HepG2 (cell line): Measurements from ENCODE around the gene EAF1. TPM values are rescaled to one million over a fixed set of nuclear protein-coding genes. Genes with fewer than 3 reads are reported as not detected.
"Not testable (repeated sequence)": the region's sequence is repeated elsewhere in the genome, so short reads cannot be mapped to it uniquely, and the experiment has no call there.

ENCODE experiments used
- ATAC-seq: fragments of 200-7000 bp; cut with Tn5 transposase; 3 replicates; pipeline ENCODE4 v1.9.1; 2020; ENCODE audit warnings: mild to moderate bottlenecking, moderate library complexity
- BruUV-seq: library from RNA; stranded (reverse); fragments of 400-500 nt; replicated peaks from 2 replicates; lab custom pipeline; 2021; lab: Mats Ljungman, UMichigan
- CTCF ChIA-PET: fragments of 300-600 bp; formaldehyde crosslinking; extraction: SDS; loops from one replicate; lab custom pipeline; 2021; ENCODE audit warnings: low total read pairs, inconsistent platforms, low intra/inter-chr PET ratio; lab: Yijun Ruan, JAX
- POLR2A ChIA-PET: fragments of 350-600 bp; sonication (Branson Sonifier 250); formaldehyde crosslinking; loops from one replicate; lab custom pipeline; 2020; ENCODE audit warnings: antibody characterized with exemption, inconsistent platforms; lab: Yijun Ruan, JAX
- DNase-seq: peaks from one replicate; pipeline ENCODE4 v3.0.0-alpha.2; 2015; ENCODE audit warnings: low spot score
- FAIRE-seq: peaks from 3 replicates; lab custom pipeline; 2011; peaks lifted over from hg19 to GRCh38; lab: Jason Lieb, UNC
- H2AFZ ChIP-seq: one replicate; pipeline ENCODE4 v1.6.1; 2011; ENCODE audit warnings: low read length, inconsistent platforms
- H3K27ac ChIP-seq: fragments of 300-600 bp; 3 replicates; pipeline ENCODE4 v1.8.0; 2011; ENCODE audit warnings: mixed run types, mild to moderate bottlenecking, mixed read lengths, low read length, inconsistent platforms; ENCODE audit not compliant: insufficient read depth; ENCODE audit errors: extremely low read length
- H3K27me3 ChIP-seq, 2 experiments: fragments of 200-600 bp in 1 of 2; 2 replicates in 1 of 2; 3 replicates in 1 of 2; pipeline versions ENCODE4 v1.6.0 to v1.8.0; 2011; ENCODE audit warnings: low read length in 2 of 2, mild to moderate bottlenecking in 2 of 2, moderate library complexity in 2 of 2, inconsistent platforms in 1 of 2; ENCODE audit not compliant: insufficient read depth in 2 of 2, control insufficient read depth in 1 of 2
- H3K36me3 ChIP-seq, 2 experiments: fragments of 200-600 bp in 1 of 2; replicated peaks in 1 of 2; 2 replicates in 1 of 2; 3 replicates in 1 of 2; pipeline versions ENCODE4 v1.5.1 to v1.8.0; 2011; ENCODE audit warnings: low read length in 2 of 2, inconsistent platforms in 1 of 2; ENCODE audit not compliant: insufficient read depth in 2 of 2, control insufficient read depth in 1 of 2
- H3K4me1 ChIP-seq: 2 replicates; pipeline ENCODE4 v1.5.1; 2012; ENCODE audit warnings: low read length, inconsistent platforms; ENCODE audit not compliant: insufficient read depth
- H3K4me2 ChIP-seq: 2 replicates; pipeline ENCODE4 v1.6.0; 2011; ENCODE audit warnings: low read depth, low read length, inconsistent platforms
- H3K4me3 ChIP-seq, 3 experiments: fragments of 200-600 bp in 1 of 3; sonication (generic), shearing (Covaris generic) in 1 of 3; replicated peaks in 1 of 3; 2 replicates each; pipeline ENCODE4 v1.5.1; 2011 to 2016; ENCODE audit warnings: low read length in 3 of 3, inconsistent platforms in 2 of 3, low read depth in 2 of 3, mild to moderate bottlenecking in 2 of 3, control low read depth in 1 of 3, mixed read lengths in 1 of 3; ENCODE audit not compliant: insufficient read depth in 1 of 3
- H3K79me2 ChIP-seq: one replicate; pipeline ENCODE4 v1.6.1; 2011; ENCODE audit warnings: low read length, inconsistent platforms; ENCODE audit not compliant: insufficient read depth
- H3K9ac ChIP-seq: 2 replicates; pipeline ENCODE4 v1.6.0; 2011; ENCODE audit warnings: mild to moderate bottlenecking, low read depth, low read length, inconsistent platforms; ENCODE audit not compliant: insufficient read depth
- H3K9me3 ChIP-seq: 2 replicates; pipeline ENCODE4 v1.5.1; 2012; ENCODE audit warnings: mild to moderate bottlenecking, low read length
- H4K20me1 ChIP-seq: 2 replicates; pipeline ENCODE4 v1.6.0; 2011; ENCODE audit warnings: inconsistent platforms, mild to moderate bottlenecking, low read length, moderate library complexity; ENCODE audit not compliant: insufficient read depth
- MED13 ChIP-seq: sonication (generic); formaldehyde crosslinking; IDR thresholded peaks from 2 replicates; pipeline ENCODE4 v1.5.0; 2020; ENCODE audit warnings: missing genetic modification reagents
- RFX3 ChIP-seq: IDR thresholded peaks from 2 replicates; pipeline ENCODE4 v1.6.1; 2016; ENCODE audit warnings: missing biosample characterization, missing genetic modification reagents
- WGBS: methylation state at CpG from one replicate; pipeline ENCODE4 v1.1.6; 2017; ENCODE audit warnings: low lambda C conversion rate; 5-methylcytosine and 5-hydroxymethylcytosine counted together
- in situ Hi-C: cut with HindIII; loops from 2 replicates; pipeline ENCODE4 v1.10.0; 2017; ENCODE audit warnings: low pct_unique_long_range_greater_than_20kb; ENCODE audit not compliant: extremely low pct_ligation_motif_present
- intact Hi-C: fragments of 100-400 bp; cut with micrococcal nuclease; formaldehyde crosslinking; loops from one replicate; pipeline ENCODE4 v1.10.0; 2022; ENCODE audit not compliant: unreplicated experiment
- polyA plus RNA-seq, 8 experiments: library from polyadenylated mRNA; depleted of rRNA in 3 of 8; stranded (reverse) in 7 of 8; unstranded in 1 of 8; fragments of >200 nt; fragmentation: Illumina TruSeq in 4 of 8; extraction: Trizol in 4 of 8; gene quantifications; 2 replicates each; pipeline versions ENCODE4 v1.2.1 to v1.2.3, GENCODE V29; 2011 to 2016; ENCODE audit warnings: low read depth in 4 of 8, missing spikeins in 1 of 8, mixed read lengths in 1 of 8; ENCODE audit not compliant: insufficient read depth in 1 of 8
- total RNA-seq, 5 experiments: library from RNA; depleted of rRNA; stranded (reverse); fragments of >200 nt; fragmentation: Illumina TruSeq; extraction: Trizol; gene quantifications; 2 replicates each; pipeline ENCODE4 v1.2.3, GENCODE V29; 2016; ENCODE audit warnings: low read depth in 1 of 5

EAF1 gene
- total and polyA plus RNA-seq, 2 of the 13 experiments (the other 11 are each of a cell fraction or from before 2014, with no cell fraction given) = 8.1 to 30.0 TPM

DNA sequence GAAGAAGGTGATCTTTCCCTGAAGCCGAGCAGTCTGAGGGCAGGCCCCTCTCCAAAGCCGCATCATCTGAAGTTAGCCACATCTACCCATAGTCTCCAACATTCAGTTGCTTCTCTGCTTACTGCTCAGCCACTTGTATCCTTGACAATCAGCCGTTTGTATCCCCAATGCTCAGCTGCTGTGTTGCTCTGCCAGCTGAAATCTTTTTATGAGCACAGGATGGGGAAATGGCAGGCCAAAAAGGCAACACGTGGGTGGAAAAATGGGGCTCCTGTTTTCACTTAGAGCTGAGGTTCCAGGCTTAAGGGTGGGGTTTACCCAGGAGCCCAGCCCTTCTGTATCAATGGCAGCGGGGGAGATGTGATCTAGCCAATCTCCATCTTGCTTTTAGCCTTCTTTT lies 36.4 kb upstream of the EAF1 start:
- no peak for DNase-seq
- FAIRE-seq = no peak
- Histone ChIP-seq H3K4me3 (no peak overlapping the region), H3K36me3 (no peaks in the 10 kb centered on the region), H3K27ac (no peak overlapping the region), H3K9ac (no peak overlapping the region), H4K20me1 (no peaks in the 10 kb centered on the region), H3K9me3 (no peaks in the 10 kb centered on the region; the same call in 1 of the 2 replicates), H3K4me2 (no peak overlapping the region), H3K4me1 (0 out of 2 replicates have a peak, but pooled peaks cover 5% of the 10 kb centered on the region), H3K79me2 (no peaks in the 10 kb centered on the region), H2AFZ (no peak overlapping the region), H3K27me3 (no peaks in the 10 kb centered on the region)
- intact Hi-C loops (no loop called here), in situ Hi-C loops (no loop called here)
- ChIA-PET CTCF (no interaction called here), POLR2A (no interaction called here)
- no TSS peak for BruUV-seq
- TF ChIP-seq RFX3 = no peak
- no peak for TF ChIP-seq MED13
- WGBS = 33% methylated on average over 3 of the region's 5 CpGs
- no peak for ATAC-seq

DNA sequence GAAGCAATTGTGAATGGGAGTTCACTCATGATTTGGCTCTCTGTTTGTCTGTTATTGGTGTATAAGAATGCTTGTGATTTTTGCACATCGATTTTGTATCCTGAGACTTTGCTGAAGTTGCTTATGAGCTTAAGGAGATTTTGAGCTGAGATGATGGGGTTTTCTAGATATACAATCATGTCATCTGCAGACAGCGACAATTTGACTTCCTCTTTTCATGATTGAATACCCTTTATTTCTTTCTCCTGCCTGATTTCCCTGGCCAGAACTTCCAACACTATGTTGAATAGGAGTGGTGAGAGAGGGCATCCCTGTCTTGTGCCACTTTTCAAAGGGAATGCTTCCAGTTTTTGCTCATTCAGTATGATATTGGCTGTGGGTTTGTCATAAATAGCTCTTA lies 34.1 kb upstream of the EAF1 start:
- ATAC-seq, H3K4me1 ChIP-seq, H3K9ac ChIP-seq, H3K27ac ChIP-seq, H3K9me3 ChIP-seq, BruUV-seq, H3K27me3 ChIP-seq, in situ Hi-C loops, POLR2A ChIA-PET, H4K20me1 ChIP-seq, H3K79me2 ChIP-seq, H3K4me2 ChIP-seq, intact Hi-C loops, DNase-seq, H3K36me3 ChIP-seq, CTCF ChIA-PET, H3K4me3 ChIP-seq, H2AFZ ChIP-seq, FAIRE-seq: not testable (repeated sequence)
- 33% methylated on average over 2 of the region's 2 CpGs for WGBS

DNA sequence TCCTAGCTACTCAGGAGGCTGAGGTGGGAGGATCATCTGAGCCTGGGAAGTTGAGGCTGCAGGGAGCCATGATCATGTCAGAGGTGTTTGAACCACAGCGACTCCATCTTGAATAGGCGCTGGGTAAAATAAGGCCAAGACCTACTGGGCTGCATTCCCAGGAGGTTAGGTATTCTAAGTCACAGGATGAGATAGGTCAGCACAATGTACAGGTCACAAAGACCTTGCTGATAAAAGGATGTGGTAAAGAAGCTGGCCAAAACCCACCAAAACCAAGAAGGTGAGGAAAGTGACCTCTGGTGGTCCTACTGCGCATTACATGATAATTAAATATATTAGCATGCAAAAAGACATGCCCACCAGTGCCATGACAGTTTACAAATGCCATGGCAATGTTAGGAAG lies 28.7 kb upstream of the EAF1 start:
- ATAC-seq, CTCF ChIA-PET, H3K4me1 ChIP-seq, H3K27ac ChIP-seq, in situ Hi-C loops, H3K4me2 ChIP-seq, H3K27me3 ChIP-seq, FAIRE-seq, H4K20me1 ChIP-seq, H3K9me3 ChIP-seq, DNase-seq, H2AFZ ChIP-seq, H3K79me2 ChIP-seq, H3K36me3 ChIP-seq, BruUV-seq, H3K9ac ChIP-seq, POLR2A ChIA-PET, intact Hi-C loops, H3K4me3 ChIP-seq: not testable (repeated sequence)
- 75% methylated on average over 3 of the region's 3 CpGs for WGBS
